Measurements from ENCODE around the gene LILRA2.

DNA sequence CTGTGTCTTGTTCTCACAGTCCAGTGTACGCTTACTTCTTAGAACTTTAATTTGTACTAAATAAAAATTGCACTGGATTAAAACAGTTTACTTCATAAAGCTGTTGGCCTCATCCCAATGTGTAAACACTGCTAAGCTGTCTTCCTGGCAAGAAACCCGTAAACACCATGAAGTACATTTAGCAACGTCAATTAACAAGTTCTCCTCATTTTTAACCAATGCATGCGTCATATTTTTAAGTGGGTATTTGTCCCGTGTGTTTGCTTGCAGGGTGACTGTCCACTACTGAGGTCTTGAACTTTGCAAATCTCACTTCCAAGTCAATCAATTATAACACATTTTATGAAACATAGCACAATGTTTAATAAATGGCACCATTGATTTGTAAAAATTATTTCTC lies 42.7 kb upstream of the LILRA2 start:
- TF ChIP-seq EP300 (IDR thresholded peaks at IDR 0.05) (no peak), POLR2A (IDR thresholded peaks at IDR 0.05) (no peak)
- TF ChIP-seq, protein P1, sequence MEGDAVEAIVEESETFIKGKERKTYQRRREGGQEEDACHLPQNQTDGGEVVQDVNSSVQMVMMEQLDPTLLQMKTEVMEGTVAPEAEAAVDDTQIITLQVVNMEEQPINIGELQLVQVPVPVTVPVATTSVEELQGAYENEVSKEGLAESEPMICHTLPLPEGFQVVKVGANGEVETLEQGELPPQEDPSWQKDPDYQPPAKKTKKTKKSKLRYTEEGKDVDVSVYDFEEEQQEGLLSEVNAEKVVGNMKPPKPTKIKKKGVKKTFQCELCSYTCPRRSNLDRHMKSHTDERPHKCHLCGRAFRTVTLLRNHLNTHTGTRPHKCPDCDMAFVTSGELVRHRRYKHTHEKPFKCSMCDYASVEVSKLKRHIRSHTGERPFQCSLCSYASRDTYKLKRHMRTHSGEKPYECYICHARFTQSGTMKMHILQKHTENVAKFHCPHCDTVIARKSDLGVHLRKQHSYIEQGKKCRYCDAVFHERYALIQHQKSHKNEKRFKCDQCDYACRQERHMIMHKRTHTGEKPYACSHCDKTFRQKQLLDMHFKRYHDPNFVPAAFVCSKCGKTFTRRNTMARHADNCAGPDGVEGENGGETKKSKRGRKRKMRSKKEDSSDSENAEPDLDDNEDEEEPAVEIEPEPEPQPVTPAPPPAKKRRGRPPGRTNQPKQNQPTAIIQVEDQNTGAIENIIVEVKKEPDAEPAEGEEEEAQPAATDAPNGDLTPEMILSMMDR (IDR thresholded peaks at IDR 0.05) = no peak

Measured in tibial nerve (tissue), 4 donors.